ENCODE results near the gene IL1RL1.

DNA sequence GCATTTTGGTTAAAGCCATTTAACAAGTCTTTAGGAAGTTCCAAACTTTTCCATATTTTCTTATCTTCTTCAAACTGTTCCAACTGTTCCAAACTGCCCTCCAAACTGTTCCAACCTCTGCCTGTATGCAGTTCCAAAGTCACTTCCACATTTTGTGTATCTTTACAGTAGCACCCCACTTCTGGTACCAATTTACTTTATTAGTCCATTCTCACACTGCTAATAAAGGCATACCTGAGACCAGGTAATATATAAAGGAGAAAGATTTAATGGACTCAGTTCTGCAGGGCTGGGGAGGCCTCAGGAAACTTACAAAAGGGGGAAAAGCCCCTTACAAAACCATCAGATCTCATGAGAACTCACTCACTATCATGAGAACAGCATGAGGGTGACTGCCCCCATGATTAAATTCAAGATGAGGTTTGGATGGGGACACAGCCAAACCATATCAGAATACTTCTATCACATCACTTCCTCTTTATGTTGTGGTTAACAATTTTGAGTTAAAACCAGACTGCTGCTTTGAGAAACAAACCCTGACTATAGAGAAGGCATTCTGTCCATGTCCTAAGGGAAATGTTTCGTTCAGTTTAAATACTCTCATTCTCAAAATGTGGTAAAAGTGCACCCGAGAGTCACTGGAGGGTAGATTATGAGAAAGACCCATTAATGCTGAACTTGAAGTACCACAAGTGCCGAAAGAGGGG is 55.2 kb downstream of the IL1RL1 start:
- TF ChIP-seq POLR2A (IDR thresholded peaks at IDR 0.05), result no peak
- TF ChIP-seq, protein P1, sequence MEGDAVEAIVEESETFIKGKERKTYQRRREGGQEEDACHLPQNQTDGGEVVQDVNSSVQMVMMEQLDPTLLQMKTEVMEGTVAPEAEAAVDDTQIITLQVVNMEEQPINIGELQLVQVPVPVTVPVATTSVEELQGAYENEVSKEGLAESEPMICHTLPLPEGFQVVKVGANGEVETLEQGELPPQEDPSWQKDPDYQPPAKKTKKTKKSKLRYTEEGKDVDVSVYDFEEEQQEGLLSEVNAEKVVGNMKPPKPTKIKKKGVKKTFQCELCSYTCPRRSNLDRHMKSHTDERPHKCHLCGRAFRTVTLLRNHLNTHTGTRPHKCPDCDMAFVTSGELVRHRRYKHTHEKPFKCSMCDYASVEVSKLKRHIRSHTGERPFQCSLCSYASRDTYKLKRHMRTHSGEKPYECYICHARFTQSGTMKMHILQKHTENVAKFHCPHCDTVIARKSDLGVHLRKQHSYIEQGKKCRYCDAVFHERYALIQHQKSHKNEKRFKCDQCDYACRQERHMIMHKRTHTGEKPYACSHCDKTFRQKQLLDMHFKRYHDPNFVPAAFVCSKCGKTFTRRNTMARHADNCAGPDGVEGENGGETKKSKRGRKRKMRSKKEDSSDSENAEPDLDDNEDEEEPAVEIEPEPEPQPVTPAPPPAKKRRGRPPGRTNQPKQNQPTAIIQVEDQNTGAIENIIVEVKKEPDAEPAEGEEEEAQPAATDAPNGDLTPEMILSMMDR (IDR thresholded peaks at IDR 0.05), result no peak
- no peak for TF ChIP-seq POLR2AphosphoS5 (IDR thresholded peaks at IDR 0.05)
